Activated CD8-positive, alpha-beta memory T cell treated with anti-CD3 and anti-CD28 coated beads, Interleukin-2, amount 10 ng/mL, durations not matched to agents 7 days and 5 days (primary cell): ENCODE measurements around the gene ZNF343. TPM values are rescaled to one million over a fixed set of nuclear protein-coding genes. Genes with fewer than 3 reads are reported as not detected.
A peak's percentile ranks its signal among the peaks of the same experiment; 100 is the strongest.
"Not testable (repeated sequence)": the region's sequence is repeated elsewhere in the genome, so short reads cannot be mapped to it uniquely, and the experiment has no call there.

Source experiments
- ATAC-seq: fragments of 150-1000 bp; cut with Tn5 transposase; one replicate; pipeline ENCODE4 v1.10.0; 2021; ENCODE audit warnings: moderate library complexity
- CTCF ChIA-PET: fragments of 350-600 bp; sonication (Branson Sonifier 250); formaldehyde crosslinking; loops from one replicate; lab custom pipeline; 2021; ENCODE audit warnings: antibody characterized with exemption; lab: Charles Lee
- DNase-seq: peaks from one replicate; pipeline ENCODE4 v3.0.0-alpha.2; 2020
- H3K27ac Mint-ChIP-seq: one replicate; pipeline ENCODE4 v1.8.0; 2021; ENCODE audit warnings: mild to moderate bottlenecking, mixed read lengths
- H3K27me3 Mint-ChIP-seq: one replicate; pipeline ENCODE4 v1.8.0; 2021; ENCODE audit warnings: mixed read lengths
- H3K36me3 Mint-ChIP-seq: one replicate; pipeline ENCODE4 v1.8.0; 2021; ENCODE audit warnings: mild to moderate bottlenecking, mixed read lengths
- H3K4me1 Mint-ChIP-seq: one replicate; pipeline ENCODE4 v1.8.0; 2021; ENCODE audit warnings: mixed read lengths
- H3K4me3 Mint-ChIP-seq: one replicate; pipeline ENCODE4 v1.8.0; 2021; ENCODE audit warnings: mild to moderate bottlenecking, moderate library complexity, mixed read lengths
- H3K9me3 Mint-ChIP-seq: one replicate; pipeline ENCODE4 v1.8.0; 2022; ENCODE audit warnings: low read depth, mixed read lengths
- total RNA-seq, 2 experiments: library from RNA; stranded (reverse); gene quantifications; one replicate each; pipeline ENCODE4 v1.2.3, GENCODE V29; 2021

ZNF343 gene
- total RNA-seq, 2 experiments from 2014 or later: 7.0 to 10.3 TPM

GRCh38 chr20:2516399-2516798, 7.7 kb upstream of the ZNF343 start:
- H3K9me3 Mint-ChIP-seq: no peaks in the 10 kb centered on the region
- peaks cover 3% of the 10 kb centered on the region for H3K4me1 Mint-ChIP-seq
- H3K27me3 Mint-ChIP-seq: peaks cover 32% of the 10 kb centered on the region
- no peaks in the 10 kb centered on the region for H3K36me3 Mint-ChIP-seq
- DNase-seq (no peak), ATAC-seq (no peak)
- no peak overlapping the region for H3K4me3 Mint-ChIP-seq
- H3K27ac Mint-ChIP-seq: no peak overlapping the region
- CTCF ChIA-PET: no interaction called here

GRCh38 chr20:2515203-2515602, 6.5 kb upstream of the ZNF343 start:
- Mint-ChIP-seq H3K4me3 (no peak overlapping the region), H3K36me3 (no peaks in the 10 kb centered on the region), H3K27ac (no peak overlapping the region), H3K4me1 (no peaks in the 10 kb centered on the region), H3K27me3 (peaks cover 34% of the 10 kb centered on the region), H3K9me3 (no peaks in the 10 kb centered on the region)
- CTCF ChIA-PET: interaction anchor here (1.1 to 9.6 kb wide), 3 partner anchors 7 to 132 kb away, joined by 3 to 109 read pairs (median 4); no protein-coding TSS in a partner anchor
- DNase-seq (no peak), ATAC-seq (no peak)

GRCh38 chr20:2509794-2510193, 1.1 kb upstream of the ZNF343 start:
- CTCF ChIA-PET: interaction anchor here (1.1 to 9.6 kb wide), 2 partner anchors 12 to 39 kb away, joined by 3 to 109 read pairs; partner anchors contain the start of gene SNRPB
- no peak for ATAC-seq
- Mint-ChIP-seq H3K4me1 (peaks cover 20% of the 10 kb centered on the region), H3K36me3 (peaks cover 5% of the 10 kb centered on the region), H3K27ac (no peak overlapping the region), H3K9me3 (no peaks in the 10 kb centered on the region), H3K4me3 (peak overlapping the region; percentile 96), H3K27me3 (peaks cover 31% of the 10 kb centered on the region)
- no peak for DNase-seq

GRCh38 chr20:2509468-2509781, 710 bp upstream of the ZNF343 start:
- Mint-ChIP-seq H3K27me3 (peaks cover 29% of the 10 kb centered on the region), H3K36me3 (peaks cover 5% of the 10 kb centered on the region), H3K27ac (peak overlapping the region; percentile 96), H3K4me3 (peak overlapping the region; percentile 96), H3K4me1 (peaks cover 20% of the 10 kb centered on the region), H3K9me3 (no peaks in the 10 kb centered on the region)
- ATAC-seq (no peak), DNase-seq (no peak)
- CTCF ChIA-PET: interaction anchor here (0.9 to 9.6 kb wide), 3 partner anchors 13 to 39 kb away, joined by 3 to 109 read pairs (median 3); partner anchors contain the start of gene SNRPB

GRCh38 chr20:2507875-2508630, 662 bp downstream of the ZNF343 start:
- CTCF ChIA-PET: interaction anchor here (0.9 to 9.6 kb wide), 3 partner anchors 14 to 145 kb away, joined by 3 to 109 read pairs (median 3); partner anchors contain the start of gene NOP56
- H3K27me3 Mint-ChIP-seq: peaks cover 16% of the 10 kb centered on the region
- no peak for DNase-seq
- H3K9me3 Mint-ChIP-seq: no peaks in the 10 kb centered on the region
- peaks cover 5% of the 10 kb centered on the region for H3K36me3 Mint-ChIP-seq
- H3K4me3 Mint-ChIP-seq: peak overlapping the region; percentile 96
- peak overlapping the region; percentile 96 for H3K27ac Mint-ChIP-seq
- peaks cover 20% of the 10 kb centered on the region for H3K4me1 Mint-ChIP-seq
- ATAC-seq: peak; percentile 11

- CTCF ChIA-PET: interaction anchor here (0.9 to 9.6 kb wide), 3 partner anchors 15 to 145 kb away, joined by 3 to 109 read pairs (median 3); partner anchors contain the start of gene NOP56
- no peak overlapping the region for H3K27ac Mint-ChIP-seq
- peaks cover 20% of the 10 kb centered on the region for H3K4me1 Mint-ChIP-seq
- H3K4me3 Mint-ChIP-seq: peak overlapping the region; percentile 96
- H3K9me3 Mint-ChIP-seq: no peaks in the 10 kb centered on the region
- no peak for DNase-seq
- no peak for ATAC-seq
- peaks cover 5% of the 10 kb centered on the region for H3K36me3 Mint-ChIP-seq
- peaks cover 12% of the 10 kb centered on the region for H3K27me3 Mint-ChIP-seq
These were observed 1.3 kb downstream of the ZNF343 start for GRCh38 chr20:2507464-2507863.

GRCh38 chr20:2506426-2506825, 2.3 kb downstream of the ZNF343 start:
- not testable (repeated sequence) for H3K9me3 Mint-ChIP-seq, H3K27me3 Mint-ChIP-seq, H3K36me3 Mint-ChIP-seq, ATAC-seq, DNase-seq, H3K27ac Mint-ChIP-seq, H3K4me3 Mint-ChIP-seq
- H3K4me1 Mint-ChIP-seq: peaks cover 20% of the 10 kb centered on the region
- CTCF ChIA-PET: interaction anchor here (9.6 kb wide), 1 partner anchor 16 kb away, joined by 109 read pairs; no protein-coding TSS in a partner anchor

GRCh38 chr20:2504803-2505202, 3.9 kb downstream of the ZNF343 start:
- Mint-ChIP-seq H3K36me3 (peaks cover 15% of the 10 kb centered on the region), H3K4me1 (peaks cover 20% of the 10 kb centered on the region)
- H3K9me3 Mint-ChIP-seq, DNase-seq, ATAC-seq, H3K27me3 Mint-ChIP-seq, H3K27ac Mint-ChIP-seq, H3K4me3 Mint-ChIP-seq, CTCF ChIA-PET: not testable (repeated sequence)

- not testable (repeated sequence) for H3K4me3 Mint-ChIP-seq, H3K9me3 Mint-ChIP-seq, ATAC-seq, H3K27me3 Mint-ChIP-seq, H3K27ac Mint-ChIP-seq, DNase-seq, H3K4me1 Mint-ChIP-seq
- CTCF ChIA-PET: interaction anchor here (1.4 kb wide), 1 partner anchor 19 kb away, joined by 3 read pairs; no protein-coding TSS in a partner anchor
- H3K36me3 Mint-ChIP-seq: peaks cover 24% of the 10 kb centered on the region
These were observed 5.8 kb downstream of the ZNF343 start for GRCh38 chr20:2502808-2503384.

- CTCF ChIA-PET: no interaction called here
- H3K9me3 Mint-ChIP-seq: no peaks in the 10 kb centered on the region
- H3K36me3 Mint-ChIP-seq: peaks cover 39% of the 10 kb centered on the region
- H3K4me1 Mint-ChIP-seq: peaks cover 4% of the 10 kb centered on the region
- no peak overlapping the region for H3K4me3 Mint-ChIP-seq
- ATAC-seq (no peak), DNase-seq (no peak)
- no peak overlapping the region for H3K27ac Mint-ChIP-seq
- no peaks in the 10 kb centered on the region for H3K27me3 Mint-ChIP-seq
These were observed 23.1 kb downstream of the ZNF343 start for GRCh38 chr20:2485661-2486060.

GRCh38 chr20:2485080-2485479, 23.6 kb downstream of the ZNF343 start:
- H3K27me3 Mint-ChIP-seq: no peaks in the 10 kb centered on the region
- no peak overlapping the region for H3K4me3 Mint-ChIP-seq
- H3K9me3 Mint-ChIP-seq: no peaks in the 10 kb centered on the region
- ATAC-seq (no peak), DNase-seq (no peak)
- peaks cover 43% of the 10 kb centered on the region for H3K36me3 Mint-ChIP-seq
- peaks cover 4% of the 10 kb centered on the region for H3K4me1 Mint-ChIP-seq
- no peak overlapping the region for H3K27ac Mint-ChIP-seq
- CTCF ChIA-PET: no interaction called here

- Mint-ChIP-seq H3K27me3 (no peaks in the 10 kb centered on the region), H3K4me1 (peaks cover 4% of the 10 kb centered on the region), H3K4me3 (no peak overlapping the region), H3K36me3 (peaks cover 42% of the 10 kb centered on the region), H3K9me3 (no peaks in the 10 kb centered on the region), H3K27ac (no peak overlapping the region)
- ATAC-seq (no peak), DNase-seq (no peak)
- CTCF ChIA-PET: interaction anchor here (0.6 kb wide), 1 partner anchor 116 kb away, joined by 3 read pairs; no protein-coding TSS in a partner anchor
These were observed 25.2 kb downstream of the ZNF343 start for GRCh38 chr20:2483504-2483903.

- H3K27ac Mint-ChIP-seq: no peak overlapping the region
- peaks cover 41% of the 10 kb centered on the region for H3K36me3 Mint-ChIP-seq
- DNase-seq: no peak
- H3K9me3 Mint-ChIP-seq: no peaks in the 10 kb centered on the region
- H3K27me3 Mint-ChIP-seq: no peaks in the 10 kb centered on the region
- no peak for ATAC-seq
- no peak overlapping the region for H3K4me3 Mint-ChIP-seq
- CTCF ChIA-PET: interaction anchor here (0.7 kb wide), 1 partner anchor 29 kb away, joined by 3 read pairs; the partner anchor contains the start of gene ZNF343
- H3K4me1 Mint-ChIP-seq: peaks cover 4% of the 10 kb centered on the region
These were observed 28.3 kb downstream of the ZNF343 start for GRCh38 chr20:2480381-2480780.
